NCI-H2107 treated with DMSO at 0.1 percent for 48 hours (cell line): ENCODE measurements around the gene PNPT1.
A peak's percentile ranks its signal among the peaks of the same experiment; 100 is the strongest.
"Not testable (repeated sequence)": the region's sequence is repeated elsewhere in the genome, so short reads cannot be mapped to it uniquely, and the experiment has no call there.

ENCODE experiments used
- DNase-seq: peaks from one replicate; lab custom pipeline; 2025; ENCODE audit not compliant: unreplicated experiment; lab: John Stamatoyannopoulos, UW

Gene PNPT1

GRCh38 chr2:55693181-55694125 lies at the start of gene PNPT1:
Gene PNPT1 (minus strand): TSS chr2:55693844. CDS start chr2:55693823, 21 bp downstream.
- peak; percentile 91 for DNase-seq

DNA sequence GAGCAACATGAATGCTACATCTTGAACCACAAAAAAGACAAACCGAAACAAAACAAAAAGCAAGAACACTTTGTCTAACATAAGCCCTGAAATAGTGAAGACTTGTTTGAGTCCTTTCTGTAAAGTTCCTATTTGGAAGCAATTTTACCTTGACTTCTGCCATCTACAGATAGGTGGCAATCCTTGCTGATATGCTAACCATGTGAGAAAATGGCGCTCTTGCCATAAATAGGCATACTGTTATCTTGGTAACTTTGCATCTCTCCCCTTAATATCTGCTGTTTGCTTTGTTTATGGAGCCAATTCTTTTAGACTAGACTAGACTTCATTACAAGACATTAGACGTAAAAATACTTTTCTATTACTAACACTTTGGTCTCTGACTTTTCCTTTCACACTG lies 49.4 kb upstream of the PNPT1 start:
- no peak for DNase-seq

DNA sequence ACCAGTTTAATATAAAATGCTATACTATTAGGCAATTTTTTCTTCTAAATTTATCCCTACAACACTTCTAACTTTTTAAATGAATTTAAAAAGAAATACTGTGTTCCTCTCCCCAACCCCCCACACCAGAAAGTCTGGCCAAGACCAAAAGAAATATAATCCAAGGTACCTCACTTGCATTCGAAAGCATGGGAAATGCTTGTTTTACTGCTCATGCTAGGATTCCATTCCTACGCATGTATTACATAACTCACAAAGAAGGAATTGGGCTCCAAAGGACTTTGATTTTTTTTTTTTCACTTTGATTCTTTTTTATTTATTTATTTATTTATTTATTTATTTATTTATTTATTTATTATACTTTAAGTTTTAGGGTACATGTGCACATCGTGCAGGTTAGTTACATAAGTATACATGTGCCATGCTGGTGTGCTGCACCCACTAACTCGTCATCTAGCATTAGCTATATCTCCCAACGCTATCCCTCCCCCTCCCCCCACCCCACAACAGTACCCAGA lies 42.4 kb upstream of the PNPT1 start:
- DNase-seq = not testable (repeated sequence)

GRCh38 chr2:55734726-55735125 lies 41.1 kb upstream of the PNPT1 start:
- no peak for DNase-seq

- DNase-seq = no peak
Measured at GRCh38 chr2:55733335-55733734, 39.7 kb upstream of the PNPT1 start.

- DNase-seq = no peak
Measured at GRCh38 chr2:55732854-55733253, 39.2 kb upstream of the PNPT1 start.

GRCh38 chr2:55729136-55729685 lies 35.6 kb upstream of the PNPT1 start:
- no peak for DNase-seq

DNA sequence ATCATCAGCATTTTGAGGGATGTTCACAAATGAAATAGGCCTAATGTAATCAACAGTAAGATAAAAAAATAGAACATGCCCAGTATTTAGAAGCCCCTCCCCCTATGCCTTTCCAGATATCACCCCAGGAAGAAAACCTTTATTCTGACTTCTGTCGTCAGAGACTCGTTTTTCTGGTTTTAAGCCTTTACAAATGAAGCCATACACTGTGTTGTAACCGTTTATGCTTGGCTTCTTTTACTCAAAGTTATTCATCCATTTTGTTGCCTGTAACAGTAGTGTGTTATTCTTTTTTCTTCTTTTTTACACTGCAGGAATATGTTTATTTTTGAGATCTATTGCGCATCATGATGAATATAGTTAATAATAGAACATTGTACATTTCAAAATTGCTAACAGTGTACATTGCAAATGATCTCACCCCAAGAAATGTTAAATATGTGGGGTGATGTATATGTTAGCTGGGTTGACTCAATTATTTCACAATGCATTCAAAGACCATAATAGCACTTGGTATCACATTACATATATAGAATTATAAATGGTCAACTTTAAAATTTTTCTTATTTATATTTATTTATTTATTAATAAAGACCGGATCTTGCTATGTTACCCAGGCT lies 28.1 kb upstream of the PNPT1 start:
- no peak for DNase-seq

GRCh38 chr2:55720417-55720816 lies 26.8 kb upstream of the PNPT1 start:
- DNase-seq = no peak

GRCh38 chr2:55719852-55720251 lies 26.2 kb upstream of the PNPT1 start:
- no peak for DNase-seq

GRCh38 chr2:55718165-55719008 lies 24.7 kb upstream of the PNPT1 start:
- peak; percentile 51 for DNase-seq

DNA sequence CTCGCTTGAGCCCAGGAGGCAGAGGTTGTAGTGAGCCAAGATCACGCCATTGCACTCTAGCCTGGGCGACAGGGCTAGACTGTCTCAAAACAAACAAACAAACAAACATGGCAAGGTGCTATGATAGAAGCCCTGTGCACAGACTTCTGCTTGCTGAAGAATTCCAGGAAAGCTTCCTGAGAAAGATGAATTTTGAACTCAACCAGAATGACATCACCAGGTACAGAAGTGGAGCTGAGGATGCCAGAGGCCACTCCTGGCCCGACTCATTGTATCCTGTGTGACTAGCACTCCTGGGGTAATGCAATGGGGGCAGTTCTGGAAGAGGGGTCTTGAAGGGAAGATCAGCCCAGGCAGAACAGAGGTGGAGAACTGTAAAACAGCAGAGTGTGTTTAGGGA lies 22.0 kb upstream of the PNPT1 start:
- DNase-seq = no peak

DNA sequence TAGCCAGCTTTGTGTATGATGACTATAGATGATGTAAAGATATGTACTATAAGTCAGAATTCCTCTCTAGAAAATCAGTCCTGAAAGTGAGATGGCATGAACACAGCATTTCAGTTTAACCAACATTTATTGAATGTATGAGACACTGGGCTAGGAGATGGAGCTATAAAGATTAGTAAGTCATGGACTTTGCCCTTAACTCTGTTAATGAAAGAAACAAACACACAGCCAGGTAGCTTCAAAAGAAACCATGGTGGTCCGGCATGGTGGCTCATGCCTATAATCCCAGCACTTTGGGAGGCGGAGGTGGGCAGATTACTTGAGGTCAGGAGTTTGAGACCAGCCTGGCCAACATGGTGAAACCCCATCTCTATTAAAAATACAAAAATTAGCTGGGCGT lies 21.5 kb upstream of the PNPT1 start:
- not testable (repeated sequence) for DNase-seq

DNA sequence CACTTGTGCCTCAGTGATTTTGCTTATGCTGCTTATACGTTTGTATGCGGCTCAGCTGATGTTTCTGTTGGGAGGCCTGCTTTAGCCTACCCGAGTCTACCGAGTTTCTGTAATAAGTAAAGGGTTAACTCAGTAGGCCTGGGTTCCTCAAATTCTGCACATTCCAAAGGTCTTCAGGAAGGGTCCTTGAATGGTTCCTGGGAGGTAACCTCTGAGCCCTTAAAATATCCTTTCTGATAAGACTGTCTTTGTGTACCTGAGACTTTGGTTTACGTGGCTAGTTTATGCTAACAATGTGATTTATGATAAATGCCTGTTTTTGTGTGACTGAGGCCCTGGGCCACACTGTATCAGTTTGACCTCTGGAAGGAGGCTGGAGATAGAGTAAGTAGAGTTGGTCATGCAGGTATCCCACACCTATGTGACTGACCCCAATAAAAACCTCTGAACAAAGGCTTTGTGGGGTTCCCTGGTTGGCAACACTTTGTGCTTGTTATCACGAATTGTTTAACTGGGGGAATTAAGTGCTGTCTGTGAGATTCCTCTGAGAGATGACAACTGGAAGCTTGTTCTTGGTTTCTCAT lies 18.9 kb upstream of the PNPT1 start:
- no peak for DNase-seq

- DNase-seq = no peak
Measured at GRCh38 chr2:55710025-55710424, 16.4 kb upstream of the PNPT1 start.

DNA sequence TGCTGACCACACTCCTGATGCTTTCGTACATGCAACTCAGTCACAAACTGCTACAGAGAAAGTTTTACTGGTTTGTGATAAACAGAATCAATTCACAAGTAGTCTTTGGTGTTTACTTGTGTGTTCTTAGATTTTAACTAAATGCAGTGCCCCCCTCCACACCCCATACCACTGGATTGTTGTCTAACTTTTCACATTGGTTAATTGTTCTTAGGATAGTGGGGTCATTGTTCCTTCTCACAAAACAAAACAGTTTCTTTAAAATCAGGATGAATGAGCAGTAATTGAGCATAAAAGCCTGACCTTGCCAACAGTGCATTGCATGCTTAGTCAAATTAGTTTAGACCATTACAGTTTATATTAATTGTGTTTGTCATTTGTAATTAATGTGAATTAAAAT lies 14.1 kb upstream of the PNPT1 start:
- DNase-seq = no peak

DNA sequence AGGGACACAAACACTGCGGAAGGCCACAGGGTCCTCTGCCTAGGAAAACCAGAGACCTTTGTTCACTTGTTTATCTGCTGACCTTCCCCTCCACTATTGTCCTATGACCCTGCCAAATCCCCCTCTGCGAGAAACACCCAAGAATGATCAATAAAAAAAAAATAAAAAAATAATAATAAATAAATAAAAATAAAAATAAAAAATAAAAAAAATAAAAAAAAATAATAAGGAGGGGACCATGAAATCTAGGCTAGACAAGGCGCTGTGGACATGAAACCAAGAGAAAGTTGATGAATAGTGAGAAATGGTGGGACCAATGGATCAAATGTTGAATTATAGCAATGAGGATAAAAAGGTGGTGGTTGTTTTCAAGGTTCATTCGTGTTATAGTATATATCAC lies 12.6 kb upstream of the PNPT1 start:
- DNase-seq = not testable (repeated sequence)

- no peak for DNase-seq
Measured at GRCh38 chr2:55705027-55705653, 11.5 kb upstream of the PNPT1 start.

- no peak for DNase-seq
Measured at GRCh38 chr2:55703350-55703749, 9.7 kb upstream of the PNPT1 start.

- not testable (repeated sequence) for DNase-seq
Measured at GRCh38 chr2:55692740-55693139, 904 bp downstream of the PNPT1 start.
